ELR (cell line): ENCODE data around the gene ZNF775.

ENCODE experiments used
- DNase-seq: peaks from one replicate; pipeline ENCODE4 v3.0.0-alpha.2; 2015; ENCODE audit warnings: low read depth

ZNF775 gene

GRCh38 chr7:150401424-150401790 lies 22.3 kb downstream of the ZNF775 start:
- DNase-seq: no peak

GRCh38 chr7:150401861-150402631 lies 22.9 kb downstream of the ZNF775 start:
- no peak for DNase-seq

GRCh38 chr7:150402671-150403321 lies 23.7 kb downstream of the ZNF775 start:
- DNase-seq: no peak

DNA sequence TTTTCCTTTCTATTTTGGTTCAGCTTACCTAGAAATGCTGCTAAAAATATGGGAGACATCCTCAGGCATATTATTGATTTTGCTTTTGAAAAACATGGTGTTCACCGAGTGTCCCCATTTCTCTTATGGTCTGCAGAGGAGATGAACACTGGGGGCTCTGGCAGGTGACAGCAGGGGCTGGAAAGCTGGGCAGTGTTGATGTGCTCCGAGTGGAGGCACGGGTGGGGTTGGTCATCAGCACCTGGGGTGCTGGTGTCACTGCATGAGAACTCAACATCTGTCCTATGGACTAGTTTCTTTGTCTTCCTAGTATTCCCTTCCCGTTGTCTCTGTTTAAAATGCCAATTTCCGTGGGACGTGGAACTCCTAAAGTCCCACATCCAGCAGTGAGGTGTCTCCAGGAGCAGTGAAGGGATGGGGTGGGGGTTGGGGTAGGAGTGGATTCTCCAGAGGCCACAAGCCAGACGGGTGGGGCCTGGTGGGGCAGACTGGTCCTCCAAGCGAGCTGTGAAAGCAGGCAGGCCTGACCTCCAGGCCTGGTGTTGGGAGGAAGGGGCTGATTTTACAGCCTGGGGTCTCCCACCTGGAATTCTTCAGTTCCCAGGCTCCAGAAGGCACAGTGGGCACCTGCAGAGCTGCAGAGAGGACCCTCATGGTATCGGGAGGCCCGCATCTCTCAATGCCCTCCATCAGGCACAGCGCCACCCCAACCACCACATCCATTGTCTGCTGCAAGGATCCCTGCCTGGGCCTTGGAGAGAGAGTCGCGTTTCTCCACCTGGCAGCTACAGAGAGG lies 24.4 kb downstream of the ZNF775 start:
- DNase-seq: no peak

DNA sequence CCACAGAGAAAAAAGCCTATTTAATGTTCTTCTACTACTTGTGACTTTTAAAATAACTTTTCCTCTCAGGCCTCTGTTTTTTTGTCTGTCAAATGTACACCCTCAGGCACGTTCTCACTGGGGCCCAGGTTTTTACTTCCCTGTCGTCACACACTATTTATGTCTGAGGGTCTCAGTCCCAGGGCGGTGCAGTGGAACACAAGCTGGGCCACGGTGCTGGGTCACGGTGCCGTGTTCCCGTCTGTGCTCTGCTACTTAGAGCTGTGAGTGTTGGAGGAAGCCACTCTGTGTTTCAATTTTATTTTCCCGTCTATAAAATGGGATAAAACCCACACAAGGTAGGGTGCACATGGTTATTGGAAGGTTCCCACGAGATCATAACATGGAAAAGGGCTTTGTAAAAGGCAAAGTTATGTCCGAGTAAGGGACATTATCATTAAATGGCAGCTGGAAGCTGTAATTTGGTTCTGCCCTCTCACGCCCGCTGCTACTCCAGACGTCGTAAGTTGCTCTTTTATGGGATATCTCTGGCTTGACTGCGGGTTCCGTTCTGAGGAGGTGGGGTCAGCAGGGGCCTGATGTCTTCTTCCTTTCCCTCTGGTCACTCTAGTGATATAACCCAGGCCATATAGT lies 25.2 kb downstream of the ZNF775 start:
- no peak for DNase-seq

GRCh38 chr7:150404805-150405583 lies 25.9 kb downstream of the ZNF775 start:
- DNase-seq: peak; percentile 85

- no peak for DNase-seq
Measured at GRCh38 chr7:150405584-150406311, 26.6 kb downstream of the ZNF775 start.

DNA sequence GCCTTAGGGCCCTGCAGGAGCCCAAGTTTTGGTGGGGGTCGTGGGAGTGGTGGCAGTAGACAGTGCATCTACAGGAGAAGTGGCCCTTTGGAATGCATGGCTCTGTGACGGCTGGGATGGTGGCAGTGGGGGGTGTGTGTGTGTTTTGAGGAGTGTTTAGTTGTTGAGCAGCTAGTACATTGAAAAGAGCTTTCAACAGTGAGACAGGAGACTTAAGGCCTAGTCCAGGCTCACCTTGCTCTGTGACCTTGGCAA lies 27.1 kb downstream of the ZNF775 start:
- DNase-seq: no peak

- no peak for DNase-seq
Measured at GRCh38 chr7:150406567-150407421, 27.7 kb downstream of the ZNF775 start.

GRCh38 chr7:150407588-150408392 lies 28.7 kb downstream of the ZNF775 start:
- no peak for DNase-seq

GRCh38 chr7:150408393-150409299 lies 29.5 kb downstream of the ZNF775 start:
- DNase-seq: no peak

- no peak for DNase-seq
Measured at GRCh38 chr7:150409300-150410030, 30.3 kb downstream of the ZNF775 start.

- no peak for DNase-seq
Measured at GRCh38 chr7:150410131-150410530, 31.0 kb downstream of the ZNF775 start.

- no peak for DNase-seq
Measured at GRCh38 chr7:150410680-150411346, 31.7 kb downstream of the ZNF775 start.

GRCh38 chr7:150411606-150412005 lies 32.5 kb downstream of the ZNF775 start:
- no peak for DNase-seq

DNA sequence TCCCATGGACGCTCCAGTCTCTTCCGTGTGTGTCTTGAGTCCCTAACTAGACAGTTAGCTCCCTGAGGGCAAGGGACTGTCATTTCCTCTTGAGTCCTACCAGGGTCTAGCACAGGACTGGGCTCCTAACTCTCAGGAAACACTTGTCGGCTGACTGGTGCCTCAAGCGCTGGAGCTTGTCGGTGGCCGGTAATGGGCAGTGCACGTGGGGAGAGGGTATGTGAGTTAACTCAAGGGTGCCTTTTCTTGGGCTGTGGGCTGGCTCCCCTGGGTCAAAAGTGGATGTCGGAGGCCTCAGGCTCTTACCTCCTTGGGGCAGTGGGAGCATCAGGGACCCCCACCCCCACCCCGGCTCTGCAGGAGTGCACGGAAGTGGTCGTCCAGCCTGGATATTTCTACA lies 32.9 kb downstream of the ZNF775 start:
- no peak for DNase-seq
